GM11168 (cell line): ENCODE measurements around the gene KRTAP19-1.

Experiments used
- in situ Hi-C: fragments of 300-500 bp; cut with MboI; formaldehyde crosslinking; loops from one replicate; pipeline ENCODE4 v1.12.0; 2022; ENCODE audit warnings: low sequenced_read_pairs; ENCODE audit not compliant: unreplicated experiment

KRTAP19-1 gene

GRCh38 chr21:30434033-30434631, 46.0 kb downstream of the KRTAP19-1 start:
- in situ Hi-C loops = no loop called here

- in situ Hi-C loops = no loop called here
Observed at GRCh38 chr21:30430170-30430655, 50.0 kb downstream of the KRTAP19-1 start, which contains the start of gene KRTAP13-4. Gene KRTAP13-4, plus strand, starts transcription at chr21:30430220. Its CDS starts 56 bp downstream, at chr21:30430276.
